Prostate gland (tissue), 2 donors: ENCODE data around the gene LTBP3. TPM values are rescaled to one million over a fixed set of nuclear protein-coding genes. Genes with fewer than 3 reads are reported as not detected.
A peak's percentile ranks its signal among the peaks of the same experiment; 100 is the strongest.
"Not testable (repeated sequence)": the region's sequence is repeated elsewhere in the genome, so short reads cannot be mapped to it uniquely, and the experiment has no call there.

Experiments
- DNase-seq: peaks from one replicate; pipeline ENCODE4 v3.0.0-alpha.2; 2019; ENCODE audit warnings: low spot score
- H3K27ac ChIP-seq, 2 donors: fragments of 200-600 bp; sonication (generic); 2 replicates each; pipeline ENCODE4 v1.5.1; 2017 to 2019
- H3K27me3 ChIP-seq: fragments of 200-600 bp; sonication (generic); replicated peaks from 2 replicates; pipeline ENCODE4 v1.5.1; 2019; ENCODE audit not compliant: insufficient read depth
- H3K36me3 ChIP-seq, 2 donors: fragments of 200-600 bp; sonication (generic); 1 replicate in 1 of 2; 2 replicates in 1 of 2; pipeline versions ENCODE4 v1.5.1 to v1.8.1; 2017 to 2019
- H3K4me1 ChIP-seq: fragments of 200-600 bp; sonication (generic); replicated peaks from 2 replicates; pipeline ENCODE4 v1.5.1; 2019
- H3K4me3 ChIP-seq, 2 donors: fragments of 200-600 bp; sonication (generic); 2 replicates each; pipeline ENCODE4 v1.5.1; 2017 to 2019
- H3K9me3 ChIP-seq: fragments of 200-600 bp; sonication (generic); 2 replicates; pipeline ENCODE4 v1.5.1; 2017
- POLR2A ChIP-seq: fragments of 450-650 bp; IDR thresholded peaks from one replicate; pipeline ENCODE4 v1.6.1; 2016; ENCODE audit warnings: antibody characterized with exemption, mild to moderate bottlenecking
- POLR2AphosphoS5 ChIP-seq: sonication (generic); formaldehyde crosslinking; IDR thresholded peaks from one replicate; pipeline ENCODE4 v1.6.1; 2017; ENCODE audit warnings: antibody characterized with exemption
- WGBS: methylation state at CpG from one replicate; pipeline ENCODE4 v1.1.5; 2018; 5-methylcytosine and 5-hydroxymethylcytosine counted together
- intact Hi-C: fragments of 100-400 bp; cut with DNase I; formaldehyde crosslinking; loops from one replicate; pipeline ENCODE4 v1.14.2; 2022
- total RNA-seq, 2 donors: library from RNA; depleted of rRNA; stranded (reverse); fragments of >200 nt; gene quantifications; one replicate each; pipeline ENCODE4 v1.1.0, GENCODE V29; 2016
- TF ChIP-seq, protein P1 (sequence below), 4 experiments: fragments of 200-600 bp in 2 of 4; fragments of 450-650 bp in 2 of 4; sonication (generic) in 2 of 4; IDR thresholded peaks; 1 replicate in 3 of 4; 2 replicates in 1 of 4; pipeline ENCODE4 v1.5.1; 2016 to 2019; ENCODE audit warnings: antibody characterized with exemption in 4 of 4, mild to moderate bottlenecking in 2 of 4, moderate library complexity in 2 of 4

LTBP3 gene
- total RNA-seq, 2 donors from 2014 or later: 220 to 234 TPM

DNA sequence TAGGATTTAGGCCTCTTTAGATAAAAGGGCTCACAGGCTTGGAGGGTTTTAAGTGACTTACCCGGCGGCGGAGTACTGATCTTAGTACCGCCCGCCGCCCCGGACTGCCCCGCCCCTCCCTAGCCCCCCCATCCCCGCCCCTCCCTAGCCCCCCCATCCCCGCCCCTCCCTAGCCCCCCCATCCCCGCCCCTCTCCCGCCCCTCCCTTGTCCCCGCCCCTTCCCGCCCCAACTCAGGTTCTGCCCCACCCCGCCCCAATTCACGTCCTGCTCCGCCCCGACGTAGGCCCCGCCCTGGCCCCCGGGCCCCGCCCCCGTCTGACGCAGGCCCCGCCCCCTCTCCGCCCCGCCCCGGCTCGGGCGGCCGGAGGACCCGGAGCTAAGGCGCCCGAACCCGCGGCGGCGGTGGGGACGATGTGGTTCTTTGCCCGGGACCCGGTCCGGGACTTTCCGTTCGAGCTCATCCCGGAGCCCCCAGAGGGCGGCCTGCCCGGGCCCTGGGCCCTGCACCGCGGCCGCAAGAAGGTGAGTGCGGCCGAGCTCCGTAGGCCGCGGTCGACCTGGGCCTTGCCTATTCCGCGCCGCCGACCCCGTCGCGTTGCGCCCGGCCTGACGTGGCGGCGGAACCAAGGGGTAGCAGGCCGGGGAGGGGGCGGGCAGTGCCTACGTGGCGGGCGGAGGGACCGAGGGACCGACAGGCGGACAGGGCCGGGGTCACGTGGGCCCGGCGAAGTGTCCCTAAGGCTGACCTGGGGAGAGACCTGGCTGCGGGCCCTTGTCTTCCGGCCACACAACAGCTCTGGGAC is 33.2 kb downstream of the LTBP3 start, which contains the start of gene SCYL1:
Gene SCYL1 (plus strand): TSS at position 343 of the 805 bp plus-strand sequence. CDS start 71 bp downstream, at position 414.
- DNase-seq: peak; percentile 84
- Histone ChIP-seq H3K9me3 (no peaks in the 10 kb centered on the region), H3K36me3 (no peaks in the 10 kb centered on the region), H3K27me3 (no peaks in the 10 kb centered on the region), H3K4me3 (peak within 1 kb of the TSS; percentile 100), H3K4me1 (peaks cover 13% of the 10 kb centered on the region), H3K27ac (peak within 1 kb of the TSS; percentile 90 to 94)
- 2% methylated on average over 41 of the region's 82 CpGs for WGBS
- TF ChIP-seq POLR2AphosphoS5 (peak; percentile 40), POLR2A (peak; percentile 50)
- TF ChIP-seq, protein P1, sequence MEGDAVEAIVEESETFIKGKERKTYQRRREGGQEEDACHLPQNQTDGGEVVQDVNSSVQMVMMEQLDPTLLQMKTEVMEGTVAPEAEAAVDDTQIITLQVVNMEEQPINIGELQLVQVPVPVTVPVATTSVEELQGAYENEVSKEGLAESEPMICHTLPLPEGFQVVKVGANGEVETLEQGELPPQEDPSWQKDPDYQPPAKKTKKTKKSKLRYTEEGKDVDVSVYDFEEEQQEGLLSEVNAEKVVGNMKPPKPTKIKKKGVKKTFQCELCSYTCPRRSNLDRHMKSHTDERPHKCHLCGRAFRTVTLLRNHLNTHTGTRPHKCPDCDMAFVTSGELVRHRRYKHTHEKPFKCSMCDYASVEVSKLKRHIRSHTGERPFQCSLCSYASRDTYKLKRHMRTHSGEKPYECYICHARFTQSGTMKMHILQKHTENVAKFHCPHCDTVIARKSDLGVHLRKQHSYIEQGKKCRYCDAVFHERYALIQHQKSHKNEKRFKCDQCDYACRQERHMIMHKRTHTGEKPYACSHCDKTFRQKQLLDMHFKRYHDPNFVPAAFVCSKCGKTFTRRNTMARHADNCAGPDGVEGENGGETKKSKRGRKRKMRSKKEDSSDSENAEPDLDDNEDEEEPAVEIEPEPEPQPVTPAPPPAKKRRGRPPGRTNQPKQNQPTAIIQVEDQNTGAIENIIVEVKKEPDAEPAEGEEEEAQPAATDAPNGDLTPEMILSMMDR (IDR thresholded peaks at IDR 0.05): peak in 1 of 4 experiments; percentile 5
- intact Hi-C loops: loop anchor here (5.0 to 10.0 kb wide), 2 partner anchors 148 to 250 kb away; no protein-coding TSS in a partner anchor

DNA sequence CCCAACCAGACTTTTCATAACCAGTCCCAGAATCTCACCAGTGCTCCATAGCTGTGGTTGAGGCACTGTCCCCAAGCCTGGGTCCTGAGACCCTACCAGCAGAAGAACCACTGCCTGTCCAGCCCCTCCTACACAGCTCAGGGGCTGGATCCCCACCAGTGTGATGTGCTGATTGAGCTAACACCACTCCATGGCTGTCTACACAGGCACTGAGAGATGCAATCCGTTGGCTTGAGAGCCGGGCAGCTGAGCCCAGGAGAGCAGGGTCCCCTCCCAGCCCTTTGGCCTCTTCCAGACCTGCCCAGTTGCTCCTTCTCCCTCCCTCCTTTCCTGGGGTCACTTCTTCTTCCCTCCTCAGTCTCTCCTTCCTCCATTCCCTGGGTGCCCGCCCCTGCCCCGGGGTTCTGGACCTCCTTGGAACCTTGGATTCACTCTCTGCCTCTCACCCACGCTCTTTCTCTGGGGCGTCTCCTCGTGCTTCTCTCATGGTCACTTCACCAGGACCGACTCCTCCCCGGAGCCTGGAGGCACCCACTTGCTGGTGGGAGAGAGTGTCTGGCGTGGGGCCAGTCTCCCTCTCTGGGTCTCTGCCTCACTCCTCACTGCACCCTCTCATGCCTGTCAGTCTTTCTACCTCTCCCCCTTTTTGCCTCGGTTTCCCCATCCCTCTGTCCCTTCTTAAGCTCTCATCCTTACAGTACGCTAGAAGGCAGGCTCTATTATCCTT is 34.0 kb downstream of the LTBP3 start:
- peak overlapping the region; percentile 69 to 72 for H3K27ac ChIP-seq
- DNase-seq: no peak
- no peaks in the 10 kb centered on the region for H3K9me3 ChIP-seq
- 48% methylated on average over 12 of the region's 12 CpGs for WGBS
- no peak overlapping the region for H3K4me3 ChIP-seq
- TF ChIP-seq POLR2AphosphoS5 (no peak), POLR2A (no peak)
- TF ChIP-seq, protein P1 (IDR thresholded peaks at IDR 0.05): no peak
- H3K27me3 ChIP-seq: no peaks in the 10 kb centered on the region
- intact Hi-C loops: loop anchor here (10.0 kb wide), 1 partner anchor 249 kb away; no protein-coding TSS in a partner anchor
- H3K4me1 ChIP-seq: peaks cover 13% of the 10 kb centered on the region
- no peaks in the 10 kb centered on the region for H3K36me3 ChIP-seq

DNA sequence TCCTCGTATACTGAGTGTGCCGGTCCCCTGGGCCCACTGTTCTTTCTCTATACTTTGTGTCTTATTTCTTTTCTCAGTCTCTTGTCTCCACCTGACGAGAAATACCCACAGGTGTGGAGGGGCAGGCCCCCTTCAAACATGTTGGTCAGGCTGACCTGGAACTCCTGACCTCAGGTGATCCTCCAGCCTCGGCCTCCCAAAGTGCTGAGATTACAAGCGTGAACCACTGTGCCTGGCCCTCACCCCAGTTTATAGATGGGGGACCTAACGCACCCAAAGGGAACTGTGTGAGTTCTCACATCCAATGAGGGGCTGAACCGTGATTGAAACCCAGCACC is 34.6 kb downstream of the LTBP3 start:
- H3K9me3 ChIP-seq, H3K36me3 ChIP-seq, H3K4me3 ChIP-seq, DNase-seq, H3K27me3 ChIP-seq: not testable (repeated sequence)
- Histone ChIP-seq H3K27ac (peak overlapping the region in 1 of 2 donors; percentile 72), H3K4me1 (peaks cover 13% of the 10 kb centered on the region)
- intact Hi-C loops: loop anchor here (10.0 kb wide), 1 partner anchor 249 kb away; no protein-coding TSS in a partner anchor
- WGBS: 89% methylated on average over 7 of the region's 7 CpGs

DNA sequence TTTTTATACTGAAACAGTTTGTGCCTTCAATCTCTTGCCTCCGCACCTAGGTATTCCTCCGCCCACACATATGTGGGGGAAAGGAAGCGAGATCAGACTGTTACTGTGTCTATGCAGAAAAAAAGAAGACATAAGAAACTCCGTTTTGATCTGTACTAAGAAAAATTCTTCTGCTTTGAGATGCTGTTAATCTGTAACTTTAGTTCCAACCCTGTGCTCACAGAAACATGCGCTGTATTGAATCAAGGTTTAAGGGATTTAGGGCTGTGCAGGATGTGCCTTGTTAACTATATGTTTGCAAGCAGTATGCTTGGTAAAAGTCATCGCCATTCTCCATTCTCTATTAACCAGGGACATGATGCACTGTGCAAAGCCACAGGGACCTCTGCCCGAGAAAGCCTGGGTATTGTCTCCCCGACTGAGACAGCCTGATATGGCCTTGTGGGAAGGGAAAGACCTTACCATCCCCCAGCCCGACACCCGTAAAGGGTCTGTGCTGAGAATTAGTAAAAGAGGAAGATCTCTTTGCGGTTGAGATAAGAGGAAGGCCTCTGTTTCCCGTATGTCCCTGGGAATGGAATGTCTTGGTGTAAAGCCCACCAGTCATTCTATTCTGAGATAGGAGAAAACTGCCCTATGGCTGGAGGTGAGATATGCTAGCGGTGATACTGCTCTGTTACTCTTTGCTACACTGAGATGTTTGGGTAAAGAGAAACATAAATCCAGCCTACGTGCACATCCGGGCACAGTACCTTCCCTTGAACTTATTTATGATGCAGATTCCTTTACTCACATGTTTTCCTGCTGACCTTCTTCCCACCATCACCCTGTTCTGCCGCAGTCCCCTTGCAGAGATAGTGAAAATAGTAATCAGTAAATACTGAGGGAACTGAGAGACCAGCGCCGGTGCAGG is 35.2 kb downstream of the LTBP3 start:
- not testable (repeated sequence) for H3K36me3 ChIP-seq, H3K4me3 ChIP-seq, DNase-seq, H3K9me3 ChIP-seq, H3K27me3 ChIP-seq
- intact Hi-C loops: loop anchor here (10.0 kb wide), 1 partner anchor 248 kb away; no protein-coding TSS in a partner anchor
- H3K27ac ChIP-seq: peak overlapping the region in 1 of 2 donors; percentile 72
- H3K4me1 ChIP-seq: peaks cover 13% of the 10 kb centered on the region
- WGBS: 67% methylated on average over 18 of the region's 18 CpGs

DNA sequence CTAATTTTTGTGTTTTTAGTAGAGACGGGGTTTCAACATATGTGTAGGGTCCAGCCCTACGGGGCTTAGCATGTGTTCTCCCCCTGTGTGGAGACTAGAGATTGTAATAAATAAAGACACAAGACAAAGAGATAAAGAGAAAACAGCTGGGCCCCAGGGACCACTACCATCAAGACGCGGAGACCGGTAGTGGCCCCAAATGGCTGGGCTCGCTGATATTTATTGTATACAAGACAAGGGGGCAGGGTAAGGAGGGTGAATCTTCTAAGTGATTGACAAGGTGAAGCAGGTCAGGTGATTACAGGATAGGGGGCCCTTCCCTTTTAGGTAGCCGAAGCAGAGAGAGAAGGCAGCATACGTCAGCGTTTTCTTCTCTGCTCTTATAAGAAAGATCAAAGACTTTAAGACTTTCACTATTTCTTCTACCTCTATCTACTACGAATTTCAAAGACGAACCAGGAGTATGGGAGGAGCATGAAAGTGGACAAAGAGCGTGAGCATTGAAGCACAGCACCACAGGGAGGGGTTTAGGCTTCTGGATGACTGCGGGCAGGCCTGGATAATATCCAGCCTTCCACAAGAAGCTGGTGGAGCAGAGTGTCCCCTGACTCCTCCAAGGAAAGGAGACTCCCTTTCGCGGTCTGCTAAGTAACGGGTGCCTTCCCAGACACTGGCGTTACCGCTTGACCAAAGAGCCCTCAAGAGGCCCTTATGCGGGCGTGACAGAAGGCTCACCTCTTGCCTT is 36.2 kb downstream of the LTBP3 start:
- 85% methylated on average over 20 of the region's 20 CpGs for WGBS
- H3K27ac ChIP-seq, H3K27me3 ChIP-seq, H3K4me3 ChIP-seq, H3K9me3 ChIP-seq, DNase-seq, H3K36me3 ChIP-seq: not testable (repeated sequence)
- peaks cover 13% of the 10 kb centered on the region for H3K4me1 ChIP-seq
- intact Hi-C loops: loop anchor here (10.0 kb wide), 1 partner anchor 247 kb away; no protein-coding TSS in a partner anchor

DNA sequence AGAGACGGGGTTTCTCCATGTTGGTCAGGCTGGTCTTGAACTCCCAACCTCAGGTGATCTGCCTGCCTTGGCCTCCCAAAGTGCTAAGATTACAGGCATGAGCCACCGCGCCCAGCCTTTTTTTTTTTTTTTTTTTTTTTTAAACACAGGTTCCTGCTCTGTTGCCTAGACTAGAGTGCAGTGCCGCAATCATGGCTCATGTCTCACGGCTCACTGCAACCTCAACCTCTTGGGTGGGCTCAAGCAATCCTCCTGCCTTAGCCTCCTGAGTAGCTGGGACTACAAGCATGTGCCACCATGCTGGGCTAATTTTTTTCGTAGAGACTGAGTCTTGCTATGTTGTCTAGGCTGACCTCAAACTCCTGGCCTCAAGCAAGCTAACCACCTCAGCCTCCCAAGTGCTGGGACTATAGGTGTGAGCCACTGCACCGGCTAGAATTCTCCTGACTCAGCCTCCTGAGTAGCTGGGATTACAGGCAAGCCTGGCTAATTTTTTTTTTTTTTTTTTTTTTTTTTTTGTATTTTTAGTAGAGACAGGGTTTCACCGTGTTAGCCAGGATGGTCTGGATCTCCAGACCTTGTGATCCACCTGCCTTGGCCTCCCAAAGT is 39.1 kb downstream of the LTBP3 start:
- WGBS: 96% methylated on average over 8 of the region's 8 CpGs
- H3K9me3 ChIP-seq, H3K4me3 ChIP-seq, H3K4me1 ChIP-seq, H3K36me3 ChIP-seq, H3K27me3 ChIP-seq, H3K27ac ChIP-seq, intact Hi-C loops, DNase-seq: not testable (repeated sequence)
